Limb (tissue), 2 donors: ENCODE measurements around the gene CLMP.
"Not testable (repeated sequence)": the region's sequence is repeated elsewhere in the genome, so short reads cannot be mapped to it uniquely, and the experiment has no call there.

Source experiments
- DNase-seq, 2 donors: peaks; one replicate each; pipeline ENCODE4 v3.0.0-alpha.2; 2016; ENCODE audit errors: extremely low spot score in 2 of 2

Gene CLMP

GRCh38 chr11:123059041-123059920 is 135.8 kb downstream of the CLMP start:
- DNase-seq, result not testable (repeated sequence)

DNA sequence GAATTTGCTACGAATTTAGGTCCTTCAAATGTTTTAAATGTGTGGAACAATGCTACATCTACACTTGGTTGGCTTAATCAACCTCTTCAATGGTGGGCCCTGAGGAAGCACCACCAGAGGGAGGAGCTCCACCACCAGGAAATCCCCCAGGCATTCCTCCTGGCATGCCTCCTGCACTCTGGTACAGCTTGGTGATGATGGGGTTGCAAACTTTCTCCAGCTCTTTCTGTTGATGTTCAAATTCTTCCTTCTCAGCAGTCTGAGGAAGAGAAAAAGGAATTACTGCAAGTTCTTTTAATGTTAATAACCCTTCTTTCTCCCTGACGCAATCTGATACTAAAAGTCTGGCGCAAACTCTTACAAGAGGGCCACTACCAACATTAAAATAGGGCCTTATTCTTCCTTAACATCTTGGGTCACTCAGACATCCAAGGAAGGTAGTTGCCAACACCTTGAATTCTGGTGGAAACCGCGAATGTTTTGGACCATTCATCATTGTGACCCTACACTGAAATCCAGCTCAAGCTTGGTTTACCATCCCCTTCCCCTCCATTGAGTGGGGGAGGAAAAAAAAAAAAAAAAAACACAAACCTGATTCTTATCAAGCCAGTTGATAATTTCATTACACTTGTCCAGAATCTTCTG is 137.3 kb downstream of the CLMP start:
- DNase-seq, result no peak

DNA sequence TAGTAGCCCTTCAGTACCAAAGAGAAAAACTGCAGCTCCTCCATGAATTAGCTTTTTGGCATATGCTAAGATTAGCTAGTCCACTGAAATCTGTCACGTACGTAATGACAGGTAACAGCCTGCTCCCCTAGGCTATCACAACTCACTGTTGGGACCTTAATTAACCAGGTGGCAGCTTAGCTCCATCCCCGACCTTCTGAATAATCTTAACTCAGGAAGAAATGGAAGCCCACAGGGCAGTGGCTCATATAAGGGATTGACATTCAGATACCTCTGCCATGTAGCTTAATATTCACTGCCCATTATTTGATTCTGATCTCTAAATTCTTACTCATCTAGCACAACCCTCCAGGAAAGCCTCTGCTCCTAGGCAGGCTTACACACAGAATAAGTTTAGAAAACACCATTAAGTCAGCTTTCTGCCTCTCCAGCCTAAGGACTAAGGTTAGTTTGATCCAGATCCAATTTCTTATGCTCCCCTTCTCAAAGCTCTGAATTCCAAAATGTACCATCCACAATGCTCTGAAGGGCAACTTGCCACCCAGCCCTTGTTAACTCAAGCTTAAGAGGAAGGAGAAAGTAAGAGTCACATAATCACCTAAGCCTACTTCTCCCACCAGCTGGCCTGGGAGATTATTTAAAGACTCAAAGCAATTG is 138.1 kb downstream of the CLMP start:
- no peak for DNase-seq

DNA sequence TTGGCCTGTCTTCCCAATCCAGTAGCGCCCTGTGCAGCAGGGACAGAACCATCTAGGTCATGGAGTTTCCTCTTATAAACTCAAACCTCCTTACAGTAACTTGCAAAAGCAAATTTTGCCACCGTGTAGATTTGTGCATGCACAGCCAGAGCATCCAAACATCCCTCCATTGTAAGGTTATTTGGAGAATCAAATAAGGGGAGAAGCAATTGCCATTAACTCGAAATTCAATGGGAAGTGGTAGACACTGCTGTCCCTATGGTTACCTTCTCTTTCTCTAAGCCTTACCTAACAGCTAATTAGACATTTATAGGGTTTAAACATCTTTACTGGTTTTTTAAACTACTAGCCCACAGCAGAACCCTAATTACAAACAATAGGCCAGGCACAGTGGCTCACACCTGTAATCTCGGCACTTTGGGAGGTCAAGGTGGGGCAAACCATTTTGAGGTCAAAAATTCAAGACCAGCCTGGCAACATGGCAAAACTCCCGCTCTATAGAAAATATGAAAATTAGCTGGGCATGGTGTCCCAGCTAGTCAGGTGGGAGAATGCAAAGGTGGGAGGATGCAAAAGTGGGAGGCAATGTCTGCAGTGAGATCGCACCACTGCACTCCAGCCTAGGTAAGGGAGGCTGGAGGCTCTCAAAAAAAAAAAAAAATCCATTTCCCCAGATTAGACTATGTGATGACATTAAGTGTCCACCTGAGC is 139.7 kb downstream of the CLMP start:
- DNase-seq, result no peak

GRCh38 chr11:123054301-123055065 is 140.6 kb downstream of the CLMP start:
- DNase-seq, result peak in 1 of 2 donors; percentile 91

DNA sequence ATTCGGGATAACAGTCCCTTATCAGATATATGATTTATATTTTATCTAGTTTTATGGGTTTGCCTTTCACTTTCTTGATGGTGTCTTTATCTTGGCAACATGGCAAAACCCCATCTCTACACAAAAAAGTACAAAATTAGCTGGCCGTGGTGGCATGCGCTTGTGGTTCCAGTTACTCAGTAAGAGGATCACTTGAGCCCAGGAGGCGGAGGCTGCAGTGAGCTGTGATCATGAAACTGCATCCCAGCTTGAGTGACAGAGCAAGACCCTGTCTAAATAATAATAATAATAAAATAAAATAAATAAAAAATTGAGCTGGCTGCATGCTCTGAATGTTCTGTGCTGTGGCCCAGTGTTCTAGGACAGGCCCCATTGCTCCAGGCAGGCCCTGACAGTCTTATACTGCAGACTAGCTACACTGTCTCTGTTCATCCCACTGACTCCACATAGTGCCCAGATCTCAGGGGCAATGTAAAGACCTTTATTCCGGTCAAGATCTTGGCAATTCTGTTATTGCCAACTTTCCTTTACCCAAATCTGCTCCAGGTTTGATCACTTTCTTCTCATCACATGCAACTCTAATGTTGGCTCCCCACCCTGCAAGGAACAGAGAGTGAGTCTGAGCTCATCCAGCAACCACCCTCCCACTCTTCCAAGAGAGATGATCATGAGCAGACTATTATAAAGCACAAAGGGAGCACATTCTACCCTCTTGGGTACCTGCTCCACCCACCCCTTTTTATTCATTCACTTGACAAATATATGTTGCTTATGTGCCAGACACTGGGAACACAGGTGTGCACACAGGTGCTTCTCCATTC is 141.9 kb downstream of the CLMP start:
- no peak for DNase-seq

DNA sequence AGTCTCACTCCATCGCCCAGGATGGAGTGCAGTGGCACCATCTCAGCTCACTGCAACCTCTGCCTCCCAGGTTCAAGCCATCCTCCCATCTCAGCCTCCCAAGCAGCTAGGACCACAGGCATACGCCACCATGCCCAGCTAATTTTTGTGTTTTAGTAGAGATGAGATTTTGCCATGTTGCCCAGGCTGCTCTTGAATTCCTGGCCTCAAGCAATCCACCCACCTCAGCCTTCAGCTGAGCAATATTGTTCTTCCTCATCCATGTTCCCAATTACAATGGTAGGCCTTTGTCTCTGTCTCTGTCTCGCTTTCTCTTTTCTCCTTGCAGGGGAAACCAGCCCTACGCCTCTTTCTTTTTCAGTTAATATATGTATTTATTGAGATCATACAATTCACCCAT is 143.4 kb downstream of the CLMP start:
- DNase-seq, result no peak

DNA sequence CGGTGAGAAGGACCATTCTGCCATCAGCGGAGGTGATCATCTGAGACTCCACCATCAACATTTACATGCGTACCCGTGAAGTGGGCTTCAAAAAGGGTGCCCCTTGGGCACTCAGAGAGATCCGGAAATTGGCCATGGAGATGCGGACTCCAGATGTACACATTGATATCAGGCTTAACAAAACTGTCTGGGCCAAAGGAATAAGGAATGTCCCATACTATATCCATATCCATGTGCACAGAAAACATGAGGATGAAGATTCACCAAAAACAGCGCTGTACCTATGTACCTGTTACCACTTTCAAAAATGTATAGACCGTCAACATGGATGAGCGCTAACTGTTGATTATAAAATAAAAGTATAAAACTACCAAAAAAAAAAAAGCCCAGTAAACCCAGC is 143.9 kb downstream of the CLMP start:
- no peak for DNase-seq

DNA sequence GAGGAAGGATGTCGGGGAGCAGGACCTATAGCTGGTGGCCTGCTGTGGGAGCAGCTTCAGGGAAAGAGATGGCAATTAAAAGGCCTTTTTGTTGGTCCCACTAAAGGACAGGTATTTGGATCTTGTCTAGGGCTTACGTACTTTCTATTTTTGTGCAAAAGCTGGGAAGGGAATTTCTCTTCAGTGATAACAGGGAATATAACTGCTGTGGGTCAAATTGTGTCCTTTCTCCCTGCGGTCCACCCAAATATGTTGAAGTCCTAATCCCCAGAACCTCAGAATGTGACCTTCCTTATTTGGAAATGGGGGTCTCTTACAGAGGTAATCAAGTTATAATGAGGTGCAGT is 147.1 kb downstream of the CLMP start:
- DNase-seq, result no peak

DNA sequence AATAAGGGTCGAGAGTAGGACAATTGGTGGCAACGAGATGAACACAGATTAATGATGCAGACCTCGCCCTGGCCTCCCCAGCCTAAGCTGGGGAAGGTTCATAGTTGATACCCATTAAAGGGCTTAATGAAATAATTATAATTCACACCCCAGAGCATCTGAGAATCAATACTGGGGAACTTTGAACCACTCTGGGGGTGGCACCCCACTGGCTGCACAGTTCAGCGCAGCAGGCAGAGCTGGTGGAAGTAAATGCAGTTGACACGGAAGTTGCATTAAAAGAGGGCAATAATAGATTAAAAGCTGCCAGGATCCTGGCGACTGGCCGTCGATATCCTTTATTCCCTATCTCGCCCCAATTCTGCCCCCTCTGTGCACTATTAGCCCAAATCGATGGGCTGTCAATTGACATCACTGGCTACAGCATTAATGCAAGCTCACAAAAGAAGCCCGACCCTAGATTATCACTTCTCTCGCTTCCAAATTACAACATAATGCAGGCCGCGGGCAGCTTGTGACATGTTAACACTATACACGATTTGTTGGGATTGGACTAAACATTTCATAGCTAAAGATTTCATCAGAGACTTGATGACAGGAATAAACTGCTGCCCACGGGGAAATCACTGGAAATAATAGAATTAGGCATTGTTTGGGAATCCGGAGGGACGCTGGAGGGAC is 147.6 kb downstream of the CLMP start:
- no peak for DNase-seq

- no peak for DNase-seq
Observed at GRCh38 chr11:123046473-123047259, 148.4 kb downstream of the CLMP start.

- no peak for DNase-seq
Observed at GRCh38 chr11:123045101-123045500, 149.9 kb downstream of the CLMP start.

DNA sequence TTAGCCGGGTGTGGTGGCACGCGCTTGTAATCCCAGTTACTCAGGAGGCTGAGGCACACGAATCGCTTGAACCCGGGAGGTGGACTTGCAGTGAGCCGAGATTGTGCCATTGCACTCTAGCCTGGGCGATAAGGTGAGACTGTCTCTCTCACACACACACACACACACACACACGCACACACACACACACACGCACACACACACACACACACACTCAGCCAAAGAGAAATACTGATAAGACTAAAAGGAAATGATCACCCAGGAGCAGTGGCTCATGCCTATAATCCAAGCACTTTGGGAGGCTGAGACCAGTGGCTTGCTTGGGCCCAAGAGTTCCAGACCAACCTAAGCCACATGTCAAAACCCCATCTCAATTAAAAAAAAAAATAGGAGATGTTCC is 153.9 kb downstream of the CLMP start:
- DNase-seq, result no peak

DNA sequence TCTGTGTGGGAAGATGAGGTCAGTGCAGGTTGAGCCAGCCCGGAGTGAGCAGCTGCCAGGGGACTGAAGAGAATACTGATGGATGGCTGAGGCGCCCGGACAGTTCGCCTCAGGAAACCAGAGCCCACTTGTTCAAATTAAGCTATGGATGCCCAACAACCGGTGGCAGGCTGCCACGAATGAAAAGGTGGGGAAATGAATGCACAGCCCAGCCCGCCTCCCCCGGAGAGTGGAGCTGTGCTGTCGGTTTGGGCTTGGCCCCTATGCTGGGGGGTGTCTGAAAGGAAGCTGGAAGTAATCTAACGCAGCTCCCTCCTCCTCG is 155.0 kb downstream of the CLMP start:
- DNase-seq, result peak in 1 of 2 donors; percentile 44

GRCh38 chr11:123035831-123036230 is 159.2 kb downstream of the CLMP start:
- DNase-seq, result no peak

DNA sequence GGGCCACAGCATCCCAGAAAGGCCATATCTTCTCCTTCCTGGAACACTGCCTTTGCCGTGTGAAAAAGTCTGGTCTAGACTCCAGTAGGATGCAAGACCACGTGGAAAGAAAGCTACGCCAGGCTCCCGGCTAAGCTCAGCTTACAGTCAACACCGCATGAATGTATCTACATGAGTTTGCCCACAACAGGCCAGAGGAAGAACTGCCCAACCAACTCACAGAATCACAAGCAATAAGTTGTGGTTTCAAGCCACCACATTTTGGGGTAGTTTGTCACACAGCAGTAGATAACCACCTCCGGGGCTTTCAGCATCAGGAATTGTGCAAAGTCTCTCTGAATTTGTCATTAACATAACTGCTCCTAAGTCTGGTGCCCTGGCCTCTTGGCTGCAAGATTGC is 160.5 kb downstream of the CLMP start:
- no peak for DNase-seq

DNA sequence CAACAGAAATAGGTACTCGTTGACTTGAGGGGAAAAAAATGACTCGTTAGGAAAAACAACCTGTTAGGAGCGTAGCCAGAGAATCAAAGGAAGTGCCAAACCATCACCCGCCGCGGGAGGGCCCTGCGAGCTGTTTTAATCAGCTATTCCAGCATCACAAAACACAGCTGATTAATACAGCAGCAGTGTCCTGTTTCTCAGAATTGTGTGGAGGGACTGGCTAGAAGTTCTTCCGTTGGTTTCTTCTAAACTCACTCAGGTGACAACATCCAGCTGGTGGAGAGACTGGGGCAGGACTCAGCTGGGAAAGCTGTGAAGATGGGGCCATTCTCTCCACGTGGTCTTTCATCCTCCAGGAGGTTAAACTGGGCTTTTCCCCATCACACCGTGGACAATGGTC is 161.2 kb downstream of the CLMP start:
- DNase-seq, result no peak

DNA sequence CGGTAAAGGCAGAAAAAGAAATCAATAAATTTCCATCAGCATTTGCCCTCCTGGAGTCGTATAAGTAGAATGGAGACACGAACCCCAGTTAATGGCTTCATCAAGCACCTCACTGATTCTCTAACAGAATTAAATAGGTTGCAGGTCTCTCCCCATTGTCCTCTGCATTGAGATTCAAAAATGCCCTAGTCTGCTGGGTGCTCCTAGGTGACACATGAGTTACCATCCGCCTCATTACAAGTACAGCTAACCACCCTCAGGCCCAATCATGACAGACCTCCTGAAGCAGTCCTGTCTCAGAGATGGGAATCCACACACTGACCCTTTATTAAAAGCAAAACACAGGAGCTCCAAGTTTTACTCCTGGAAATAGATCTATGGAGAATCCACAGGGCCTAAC is 164.5 kb downstream of the CLMP start:
- no peak for DNase-seq

GRCh38 chr11:123020968-123021367 is 174.1 kb downstream of the CLMP start:
- DNase-seq, result peak in 1 of 2 donors; percentile 21
